A549 (cell line): ENCODE results near the gene RIMBP2. TPM values are rescaled to one million over a fixed set of nuclear protein-coding genes. Genes with fewer than 3 reads are reported as not detected.

ENCODE experiments used
- ATAC-seq, 2 experiments: fragments of 200-7000 bp in 1 of 2; fragments of >200 bp in 1 of 2; cut with Nextera tagmentation in 1 of 2; cut with Tn5 transposase in 1 of 2; 3 replicates each; pipeline versions ENCODE4 v1.8.0 to v1.9.1; 2018 to 2020; ENCODE audit warnings: mild to moderate bottlenecking in 1 of 2, moderate library complexity in 1 of 2
- CTCF ChIA-PET: fragments of 300-600 bp; sonication (Branson Sonifier 250); formaldehyde crosslinking; extraction: SDS; loops from one replicate; lab custom pipeline; 2021; ENCODE audit warnings: antibody characterized with exemption, inconsistent platforms; lab: Yijun Ruan, JAX
- POLR2A ChIA-PET: fragments of 350-600 bp; formaldehyde crosslinking; extraction: SDS; loops from one replicate; lab custom pipeline; 2021; ENCODE audit warnings: antibody characterized with exemption, inconsistent platforms; lab: Yijun Ruan, JAX
- DNase-seq, 2 experiments: peaks; one replicate each; pipeline versions ENCODE4 v3.0.0 to v3.0.0-alpha.2; 2011 to 2016; ENCODE audit warnings: low read depth in 1 of 2, low spot score in 1 of 2
- FAIRE-seq: peaks from 2 replicates; lab custom pipeline; 2011; peaks lifted over from hg19 to GRCh38; lab: Jason Lieb, UNC
- H3K27ac ChIP-seq, 2 experiments: fragments of >200 bp; sonication (Bioruptor Twin); formaldehyde crosslinking; 3 replicates each; pipeline ENCODE4 v1.5.1; 2016 to 2017
- H3K4me1 ChIP-seq: fragments of >200 bp; sonication (Bioruptor Twin); formaldehyde crosslinking; 3 replicates; pipeline ENCODE4 v1.6.1; 2016
- H3K4me2 ChIP-seq: fragments of >200 bp; sonication (Bioruptor Twin); formaldehyde crosslinking; 3 replicates; pipeline ENCODE4 v1.6.1; 2016
- H3K4me3 ChIP-seq: fragments of >200 bp; sonication (Bioruptor Twin); formaldehyde crosslinking; 3 replicates; pipeline ENCODE4 v1.5.1; 2016
- H3K9me3 ChIP-seq: fragments of >200 bp; sonication (Bioruptor Twin); formaldehyde crosslinking; 3 replicates; pipeline ENCODE4 v1.6.1; 2016
- CEBPB ChIP-seq, 2 experiments: fragments of >200 bp in 1 of 2; sonication (Bioruptor Twin) in 1 of 2; formaldehyde crosslinking in 1 of 2; IDR thresholded peaks; 2 replicates each; pipeline ENCODE4 v1.6.1; 2012 to 2016
- E2F6 ChIP-seq: IDR thresholded peaks from 2 replicates; pipeline ENCODE4 v1.6.1; 2012; ENCODE audit warnings: low read depth, borderline replicate concordance
- EHMT2 ChIP-seq: fragments of 200-600 bp; sonication (generic); IDR thresholded peaks from 2 replicates; pipeline ENCODE4 v1.6.1; 2016; ENCODE audit warnings: antibody characterized with exemption, low read depth, mild to moderate bottlenecking, moderate library complexity
- FOSB ChIP-seq: fragments of 250-450 bp; sonication (Bioruptor Pico); IDR thresholded peaks from 2 replicates; pipeline ENCODE4 v1.5.0; 2020; ENCODE audit warnings: mild to moderate bottlenecking, moderate library complexity
- FOSL2 ChIP-seq, 2 experiments: fragments of 450-650 bp in 1 of 2; fragments of >200 bp in 1 of 2; sonication (Bioruptor Twin) in 1 of 2; formaldehyde crosslinking; IDR thresholded peaks; 2 replicates each; pipeline versions ENCODE4 v1.5.0 to v1.6.1; 2016 to 2020; ENCODE audit warnings: mild to moderate bottlenecking in 1 of 2, moderate library complexity in 1 of 2
- HEYL ChIP-seq: fragments of 250-450 bp; sonication (Bioruptor Pico); IDR thresholded peaks from 2 replicates; pipeline ENCODE4 v1.8.0; 2021; ENCODE audit warnings: mild to moderate bottlenecking, moderate library complexity
- HOXB5 ChIP-seq: fragments of 250-450 bp; sonication (Bioruptor Pico); IDR thresholded peaks from 2 replicates; pipeline ENCODE4 v1.5.0; 2020; ENCODE audit warnings: mild to moderate bottlenecking, moderate library complexity
- KDM1A ChIP-seq: fragments of 200-600 bp; sonication (generic); IDR thresholded peaks from 2 replicates; pipeline ENCODE4 v1.6.1; 2016; ENCODE audit warnings: low read depth, mild to moderate bottlenecking
- MAFK ChIP-seq: fragments of 450-650 bp; IDR thresholded peaks from 2 replicates; pipeline ENCODE4 v1.6.1; 2014; ENCODE audit not compliant: partially characterized antibody
- MAZ ChIP-seq: fragments of 150-350 bp; IDR thresholded peaks from 2 replicates; pipeline ENCODE4 v1.6.1; 2014; ENCODE audit warnings: antibody characterized with exemption, low read depth, low read length, borderline replicate concordance
- MYC ChIP-seq: IDR thresholded peaks from 2 replicates; pipeline ENCODE4 v1.6.1; 2012; ENCODE audit warnings: mild to moderate bottlenecking, inconsistent platforms, low read length, improper control_type of control experiment, borderline replicate concordance
- NFE2L2 ChIP-seq: fragments of 150-350 bp; conservative IDR thresholded peaks from 2 replicates; pipeline ENCODE4 v1.6.1; 2014; ENCODE audit warnings: low read length
- PHF8 ChIP-seq: fragments of 200-600 bp; sonication (generic); IDR thresholded peaks from 2 replicates; pipeline ENCODE4 v1.6.1; 2016; ENCODE audit warnings: low read depth, mild to moderate bottlenecking, antibody characterized with exemption, moderate library complexity, borderline replicate concordance
- REST ChIP-seq: fragments of 200-600 bp; sonication (generic); IDR thresholded peaks from 2 replicates; pipeline ENCODE4 v1.6.1; 2016; ENCODE audit warnings: antibody characterized with exemption, mild to moderate bottlenecking, moderate library complexity
- TP53 ChIP-seq: fragments of 250-450 bp; sonication (Bioruptor Pico); IDR thresholded peaks from 2 replicates; pipeline ENCODE4 v1.5.0; 2021; ENCODE audit warnings: mild to moderate bottlenecking, moderate library complexity
- ZC3H11A ChIP-seq: fragments of 450-650 bp; IDR thresholded peaks from 2 replicates; pipeline ENCODE4 v1.6.1; 2014; ENCODE audit warnings: antibody characterized with exemption, mild to moderate bottlenecking
- WGBS: methylation state at CpG from one replicate; pipeline ENCODE4 v1.1.6; 2017; ENCODE audit errors: missing lambda C conversion rate; 5-methylcytosine and 5-hydroxymethylcytosine counted together
- polyA plus RNA-seq, 4 experiments: library from polyadenylated mRNA; depleted of rRNA in 3 of 4; stranded (reverse); fragments of >200 nt; fragmentation: RNase III in 1 of 4; extraction: RNeasy Plus Mini Kit Qiagen cat#74134 plus additional on column Dnase treatment in 1 of 4; gene quantifications; 2 replicates in 3 of 4; 3 replicates in 1 of 4; pipeline ENCODE4 v1.2.3, GENCODE V29; 2011 to 2017
- TF ChIP-seq, protein P1 (sequence below): fragments of >200 bp; sonication (Bioruptor Twin); formaldehyde crosslinking; IDR thresholded peaks from 2 replicates; pipeline ENCODE4 v1.6.1; 2016
- TF ChIP-seq, protein P2 (sequence below): IDR thresholded peaks from 2 replicates; pipeline ENCODE4 v1.6.1; 2012

The RIMBP2 gene
- polyA plus RNA-seq, 2 of the 4 experiments (the other 2 are of a cell fraction): not detected

- 30% methylated on average over 8 of the region's 10 CpGs for WGBS
- no peak overlapping the region for H3K4me2 ChIP-seq
- H3K9me3 ChIP-seq: peaks cover 13% of the 10 kb centered on the region; the same call in 2 of the 3 replicates
- no peak overlapping the region for H3K27ac ChIP-seq
- H3K4me3 ChIP-seq: no peak overlapping the region
- ChIA-PET POLR2A (no interaction called here), CTCF (no interaction called here)
- H3K4me1 ChIP-seq: no peaks in the 10 kb centered on the region
- FAIRE-seq (no peak), ATAC-seq (no peak), DNase-seq (no peak)
- no peak for TF ChIP-seq HOXB5
- TF ChIP-seq E2F6: no peak
- TF ChIP-seq HEYL (CRISPR knock-in tag): no peak
- TF ChIP-seq ZC3H11A: no peak
- TF ChIP-seq FOSL2 (IDR thresholded peaks at IDR 0.05): no peak
- no peak for TF ChIP-seq FOSL2 (CRISPR knock-in tag; IDR thresholded peaks at IDR 0.05)
- TF ChIP-seq MAFK: no peak
- no peak for TF ChIP-seq REST
- TF ChIP-seq EHMT2: no peak
- no peak for TF ChIP-seq KDM1A
- no peak for TF ChIP-seq FOSB (CRISPR knock-in tag)
- TF ChIP-seq NFE2L2: no peak
Observed at GRCh38 chr12:130465626-130466025, 250.5 kb downstream of the RIMBP2 start.

DNA sequence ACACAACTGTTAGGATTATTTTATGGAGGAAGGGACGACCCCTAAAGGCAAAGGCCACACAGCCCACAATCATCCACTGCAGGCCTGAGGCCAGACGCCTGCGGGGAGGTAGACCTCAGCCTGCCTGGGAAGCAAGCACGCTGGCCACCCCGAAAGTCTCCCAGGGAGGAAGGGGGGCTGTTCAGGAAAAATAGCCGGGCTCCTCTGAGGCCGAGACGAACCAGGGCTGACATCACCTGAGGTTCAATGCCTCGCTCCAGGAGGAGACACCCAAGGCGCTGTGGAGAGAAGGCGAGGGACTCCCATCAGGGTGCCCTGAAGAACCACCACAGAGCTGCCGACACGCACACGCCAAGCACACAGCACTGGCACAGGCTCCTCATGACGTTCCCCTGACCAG is 251.1 kb downstream of the RIMBP2 start:
- DNase-seq (no peak), FAIRE-seq (no peak), ATAC-seq (no peak)
- Histone ChIP-seq H3K4me2 (no peak overlapping the region), H3K27ac (no peak overlapping the region), H3K9me3 (peaks cover 13% of the 10 kb centered on the region; the same call in 2 of the 3 replicates), H3K4me1 (no peaks in the 10 kb centered on the region), H3K4me3 (no peak overlapping the region)
- WGBS: 49% methylated on average over 14 of the region's 15 CpGs
- ChIA-PET CTCF (no interaction called here), POLR2A (no interaction called here)
- TF ChIP-seq FOSL2 (IDR thresholded peaks at IDR 0.05): no peak
- no peak for TF ChIP-seq FOSL2 (CRISPR knock-in tag; IDR thresholded peaks at IDR 0.05)
- TF ChIP-seq TP53: no peak
- TF ChIP-seq MYC: no peak
- TF ChIP-seq PHF8: no peak
- TF ChIP-seq, protein P1, sequence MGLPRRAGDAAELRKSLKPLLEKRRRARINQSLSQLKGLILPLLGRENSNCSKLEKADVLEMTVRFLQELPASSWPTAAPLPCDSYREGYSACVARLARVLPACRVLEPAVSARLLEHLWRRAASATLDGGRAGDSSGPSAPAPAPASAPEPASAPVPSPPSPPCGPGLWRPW: no peak
- TF ChIP-seq, protein P2, sequence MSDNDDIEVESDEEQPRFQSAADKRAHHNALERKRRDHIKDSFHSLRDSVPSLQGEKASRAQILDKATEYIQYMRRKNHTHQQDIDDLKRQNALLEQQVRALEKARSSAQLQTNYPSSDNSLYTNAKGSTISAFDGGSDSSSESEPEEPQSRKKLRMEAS: no peak
- TF ChIP-seq MAFK: no peak
- TF ChIP-seq CEBPB (IDR thresholded peaks at IDR 0.05): no peak
- no peak for TF ChIP-seq MAZ
- TF ChIP-seq HEYL (CRISPR knock-in tag): no peak
